Sigmoid colon (tissue), 7 donors: ENCODE results near the gene DEAF1. TPM values are rescaled to one million over a fixed set of nuclear protein-coding genes. Genes with fewer than 3 reads are reported as not detected.

Experiments used
- DNase-seq: peaks from one replicate; pipeline ENCODE4 v3.0.0-alpha.2; 2019
- H3K27ac ChIP-seq, 4 donors: fragments of 200-600 bp; sonication (generic); one replicate each; pipeline ENCODE4 v1.5.1; 2016 to 2019; ENCODE audit warnings: mild to moderate bottlenecking in 1 of 4
- H3K27me3 ChIP-seq, 3 donors: fragments of 200-600 bp; sonication (generic); one replicate each; pipeline ENCODE4 v1.5.1; 2019; ENCODE audit warnings: mild to moderate bottlenecking in 1 of 3
- H3K36me3 ChIP-seq, 4 donors: fragments of 200-600 bp; sonication (generic); one replicate each; pipeline ENCODE4 v1.5.1; 2016 to 2019
- H3K4me1 ChIP-seq, 4 donors: fragments of 200-600 bp; sonication (generic); one replicate each; pipeline ENCODE4 v1.5.1; 2017 to 2019
- H3K4me3 ChIP-seq, 4 donors: fragments of 200-600 bp; sonication (generic); one replicate each; pipeline ENCODE4 v1.5.1; 2017 to 2019; ENCODE audit warnings: mild to moderate bottlenecking in 2 of 4, moderate library complexity in 1 of 4
- H3K9me3 ChIP-seq, 4 donors: fragments of 200-600 bp in 3 of 4; sonication (generic) in 3 of 4; one replicate each; pipeline versions ENCODE4 v1.5.1 to v1.6.1; 2013 to 2019
- CTCF ChIP-seq, 4 experiments: fragments of 450-650 bp in 3 of 4; fragments of 200-600 bp in 1 of 4; IDR thresholded peaks; one replicate each; pipeline ENCODE4 v1.5.1; 2016 to 2019; ENCODE audit warnings: antibody characterized with exemption in 4 of 4, mild to moderate bottlenecking in 3 of 4, moderate library complexity in 2 of 4
- EP300 ChIP-seq, 4 donors: sonication (generic); formaldehyde crosslinking; IDR thresholded peaks; one replicate each; pipeline ENCODE4 v1.6.1; 2017; ENCODE audit warnings: antibody characterized with exemption in 4 of 4
- POLR2A ChIP-seq, 2 donors: fragments of 450-650 bp; IDR thresholded peaks; one replicate each; pipeline ENCODE4 v1.6.1; 2016; ENCODE audit warnings: antibody characterized with exemption in 2 of 2, mild to moderate bottlenecking in 2 of 2, moderate library complexity in 2 of 2
- POLR2AphosphoS5 ChIP-seq, 4 donors: sonication (generic); formaldehyde crosslinking; IDR thresholded peaks; one replicate each; pipeline ENCODE4 v1.6.1; 2017; ENCODE audit warnings: antibody characterized with exemption in 4 of 4
- WGBS, 2 donors: extraction: QIAGEN DNeasy Blood & Tissue Kit; methylation state at CpG; one replicate each; pipeline ENCODE4 v1.1.7; 2013; 5-methylcytosine and 5-hydroxymethylcytosine counted together
- intact Hi-C: fragments of 100-400 bp; cut with DNase I; formaldehyde crosslinking; loops from one replicate; pipeline ENCODE4 v1.15.1; 2023
- polyA plus RNA-seq, 3 donors: library from polyadenylated mRNA; stranded (reverse); fragments of 200-250 nt; gene quantifications; one replicate each; pipeline ENCODE4 v1.2.3, GENCODE V29; 2013
- total RNA-seq, 4 donors: library from RNA; depleted of rRNA; stranded (reverse); fragments of >200 nt; gene quantifications; one replicate each; pipeline ENCODE4 v1.1.0, GENCODE V29; 2016
- donor health status: healthy with polysubstance abuse.
- donor health status: Bipolar disorder and iron deficiency.
- donor health status: healthy.

DEAF1 gene
- total and polyA plus RNA-seq, 7 donors: 11.3 to 29.6 (median 18.6) TPM

- H3K4me1 ChIP-seq: peaks cover 0 to 36% (median 32%) of the 10 kb centered on the region in 4 donors
Observed at GRCh38 chr11:721741-722345, 26.8 kb upstream of the DEAF1 start.

GRCh38 chr11:721247-721740 lies 26.3 kb upstream of the DEAF1 start:
- no peak for DNase-seq
- peak overlapping the region in 1 of 4 donors; percentile 24 for H3K4me3 ChIP-seq

More at GRCh38 chr11:721741-722345, 26.8 kb upstream of the DEAF1 start:
- WGBS, 2 donors: 22 to 48% methylated on average over 33 of the region's 33 CpGs
- no peak for TF ChIP-seq CTCF (IDR thresholded peaks at IDR 0.05)
- TF ChIP-seq POLR2AphosphoS5 (IDR thresholded peaks at IDR 0.05): no peak
- TF ChIP-seq EP300 (IDR thresholded peaks at IDR 0.05): no peak
- TF ChIP-seq POLR2A (IDR thresholded peaks at IDR 0.05): no peak
- H3K27me3 ChIP-seq: peaks cover 43 to 77% (median 70%) of the 10 kb centered on the region in 3 donors
- no peak overlapping the region for H3K27ac ChIP-seq
- DNase-seq: no peak
- no peak overlapping the region for H3K4me3 ChIP-seq
- no peaks in the 10 kb centered on the region for H3K9me3 ChIP-seq
- no peaks in the 10 kb centered on the region for H3K36me3 ChIP-seq
- intact Hi-C loops: loop anchor here (2.0 kb wide), 1 partner anchor 167 kb away; no protein-coding TSS in a partner anchor

GRCh38 chr11:720642-721246 lies 25.7 kb upstream of the DEAF1 start:
- Histone ChIP-seq H3K36me3 (no peaks in the 10 kb centered on the region), H3K4me1 (peaks cover 0 to 26% (median 21%) of the 10 kb centered on the region in 4 donors), H3K9me3 (no peaks in the 10 kb centered on the region), H3K27me3 (peaks cover 35 to 66% (median 59%) of the 10 kb centered on the region in 3 donors), H3K27ac (no peak overlapping the region), H3K4me3 (peak overlapping the region in 2 of 4 donors; percentile 15 to 24)
- 12 to 22% methylated on average over 53 of the region's 53 CpGs for WGBS, 2 donors
- DNase-seq: no peak
- TF ChIP-seq POLR2A (IDR thresholded peaks at IDR 0.05) (no peak), POLR2AphosphoS5 (IDR thresholded peaks at IDR 0.05) (no peak), EP300 (IDR thresholded peaks at IDR 0.05) (no peak), CTCF (IDR thresholded peaks at IDR 0.05) (no peak)
- intact Hi-C loops: no loop called here

More at GRCh38 chr11:721247-721740, 26.3 kb upstream of the DEAF1 start:
- 31 to 74% methylated on average over 28 of the region's 28 CpGs for WGBS, 2 donors
- peaks cover 41 to 71% (median 65%) of the 10 kb centered on the region in 3 donors for H3K27me3 ChIP-seq
- H3K36me3 ChIP-seq: no peaks in the 10 kb centered on the region
- no peaks in the 10 kb centered on the region for H3K9me3 ChIP-seq
- no peak overlapping the region for H3K27ac ChIP-seq
- intact Hi-C loops: no loop called here
- TF ChIP-seq POLR2A (IDR thresholded peaks at IDR 0.05) (no peak), CTCF (IDR thresholded peaks at IDR 0.05) (no peak), EP300 (IDR thresholded peaks at IDR 0.05) (no peak), POLR2AphosphoS5 (IDR thresholded peaks at IDR 0.05) (no peak)
- H3K4me1 ChIP-seq: peaks cover 0 to 31% (median 26%) of the 10 kb centered on the region in 4 donors

GRCh38 chr11:720017-720641 lies 25.1 kb upstream of the DEAF1 start:
- intact Hi-C loops: no loop called here
- no peak overlapping the region for H3K27ac ChIP-seq

More at GRCh38 chr11:720017-720641, 25.1 kb upstream of the DEAF1 start:
- H3K4me1 ChIP-seq: peaks cover 0 to 22% (median 17%) of the 10 kb centered on the region in 4 donors
- H3K4me3 ChIP-seq: peak overlapping the region in 1 of 4 donors; percentile 24
- H3K36me3 ChIP-seq: no peaks in the 10 kb centered on the region
- WGBS, 2 donors: 71 to 76% methylated on average over 35 of the region's 35 CpGs
- H3K27me3 ChIP-seq: peaks cover 30 to 60% (median 53%) of the 10 kb centered on the region in 3 donors
- DNase-seq: no peak
- H3K9me3 ChIP-seq: no peaks in the 10 kb centered on the region
- TF ChIP-seq POLR2AphosphoS5 (IDR thresholded peaks at IDR 0.05): no peak
- TF ChIP-seq CTCF (IDR thresholded peaks at IDR 0.05): no peak
- TF ChIP-seq EP300 (IDR thresholded peaks at IDR 0.05): no peak
- TF ChIP-seq POLR2A (IDR thresholded peaks at IDR 0.05): no peak
